Trophoblast cell (in vitro differentiated cells and primary cell): Measurements from ENCODE around the gene SLCO2B1.

Experiments used
- DNase-seq, 2 donors: peaks; one replicate each; pipeline ENCODE4 v3.0.0-alpha.2; 2016
- H2AFZ ChIP-seq: 2 replicates; pipeline ENCODE4 v1.6.1; 2013; ENCODE audit warnings: low read length, moderate library complexity, mild to moderate bottlenecking; ENCODE audit not compliant: insufficient read depth, poor library complexity
- H2AK5ac ChIP-seq: 2 replicates; pipeline ENCODE4 v1.6.1; 2013; ENCODE audit warnings: mild to moderate bottlenecking, low read length
- H2BK120ac ChIP-seq: 2 replicates; pipeline ENCODE4 v1.6.1; 2013; ENCODE audit warnings: low read length, mild to moderate bottlenecking, moderate library complexity; ENCODE audit not compliant: insufficient read depth, poor library complexity
- H2BK12ac ChIP-seq: 2 replicates; pipeline ENCODE4 v1.6.1; 2013; ENCODE audit warnings: mild to moderate bottlenecking, low read length, moderate library complexity
- H2BK5ac ChIP-seq: 2 replicates; pipeline ENCODE4 v1.6.1; 2013; ENCODE audit warnings: low read length, low read depth, moderate library complexity, mild to moderate bottlenecking; ENCODE audit not compliant: poor library complexity
- H3K14ac ChIP-seq: 2 replicates; pipeline ENCODE4 v1.6.1; 2013; ENCODE audit warnings: mild to moderate bottlenecking, low read length
- H3K18ac ChIP-seq: 2 replicates; pipeline ENCODE4 v1.6.1; 2013; ENCODE audit warnings: mild to moderate bottlenecking, low read length
- H3K23ac ChIP-seq: 2 replicates; pipeline ENCODE4 v1.6.1; 2013; ENCODE audit warnings: low read length
- H3K27ac ChIP-seq: 2 replicates; pipeline ENCODE4 v1.5.1; 2013; ENCODE audit warnings: low read depth, mild to moderate bottlenecking, inconsistent platforms, low read length, moderate library complexity
- H3K27me3 ChIP-seq: 2 replicates; pipeline ENCODE4 v1.6.1; 2013; ENCODE audit warnings: inconsistent platforms, mild to moderate bottlenecking, low read length, moderate library complexity; ENCODE audit not compliant: insufficient read depth
- H3K36me3 ChIP-seq, 2 experiments: 1 replicate in 1 of 2; 2 replicates in 1 of 2; pipeline ENCODE4 v1.6.1; 2013; ENCODE audit warnings: low read length in 2 of 2, mild to moderate bottlenecking in 2 of 2, moderate library complexity in 1 of 2; ENCODE audit not compliant: insufficient read depth in 2 of 2, control insufficient read depth in 1 of 2
- H3K4ac ChIP-seq: 2 replicates; pipeline ENCODE4 v1.6.1; 2013; ENCODE audit warnings: low read depth, mild to moderate bottlenecking, low read length, moderate library complexity
- H3K4me1 ChIP-seq, 2 experiments: 1 replicate in 1 of 2; 2 replicates in 1 of 2; pipeline ENCODE4 v1.6.1; 2013; ENCODE audit warnings: low read length in 2 of 2, mild to moderate bottlenecking in 2 of 2, moderate library complexity in 1 of 2; ENCODE audit not compliant: insufficient read depth in 2 of 2, control insufficient read depth in 1 of 2
- H3K4me2 ChIP-seq: 2 replicates; pipeline ENCODE4 v1.6.1; 2013; ENCODE audit warnings: inconsistent platforms, mild to moderate bottlenecking, low read length, moderate library complexity
- H3K4me3 ChIP-seq: 2 replicates; pipeline ENCODE4 v1.5.1; 2013; ENCODE audit warnings: mild to moderate bottlenecking, low read depth, low read length, inconsistent platforms
- H3K79me1 ChIP-seq: one replicate; pipeline ENCODE4 v1.6.1; 2013; ENCODE audit warnings: low read length
- H3K79me2 ChIP-seq: 2 replicates; pipeline ENCODE4 v1.6.1; 2013; ENCODE audit warnings: low read length, mild to moderate bottlenecking; ENCODE audit not compliant: control insufficient read depth, insufficient read depth, poor library complexity
- H3K9ac ChIP-seq: 2 replicates; pipeline ENCODE4 v1.6.1; 2013; ENCODE audit warnings: mild to moderate bottlenecking, low read length
- H3K9me3 ChIP-seq: 2 replicates; pipeline ENCODE4 v1.6.1; 2013; ENCODE audit warnings: low read depth, mild to moderate bottlenecking, control low read depth, inconsistent platforms, low read length; ENCODE audit not compliant: insufficient read depth
- H4K12ac ChIP-seq: 2 replicates; pipeline ENCODE4 v1.6.1; 2013; ENCODE audit warnings: low read depth, mild to moderate bottlenecking, low read length, moderate library complexity
- H4K8ac ChIP-seq: 2 replicates; pipeline ENCODE4 v1.6.1; 2013; ENCODE audit warnings: low read depth, mild to moderate bottlenecking, low read length, moderate library complexity
- H4K91ac ChIP-seq: one replicate; pipeline ENCODE4 v1.6.1; 2013; ENCODE audit warnings: low read depth, mild to moderate bottlenecking, low read length, moderate library complexity
- WGBS: extraction: QIAGEN DNeasy Blood & Tissue Kit; methylation state at CpG from one replicate; pipeline ENCODE4 v1.1.7; 2013; ENCODE audit warnings: missing lambda C conversion rate; ENCODE audit not compliant: insufficient read length, insufficient coverage; ENCODE audit errors: extremely low coverage; 5-methylcytosine and 5-hydroxymethylcytosine counted together

The SLCO2B1 gene

DNA sequence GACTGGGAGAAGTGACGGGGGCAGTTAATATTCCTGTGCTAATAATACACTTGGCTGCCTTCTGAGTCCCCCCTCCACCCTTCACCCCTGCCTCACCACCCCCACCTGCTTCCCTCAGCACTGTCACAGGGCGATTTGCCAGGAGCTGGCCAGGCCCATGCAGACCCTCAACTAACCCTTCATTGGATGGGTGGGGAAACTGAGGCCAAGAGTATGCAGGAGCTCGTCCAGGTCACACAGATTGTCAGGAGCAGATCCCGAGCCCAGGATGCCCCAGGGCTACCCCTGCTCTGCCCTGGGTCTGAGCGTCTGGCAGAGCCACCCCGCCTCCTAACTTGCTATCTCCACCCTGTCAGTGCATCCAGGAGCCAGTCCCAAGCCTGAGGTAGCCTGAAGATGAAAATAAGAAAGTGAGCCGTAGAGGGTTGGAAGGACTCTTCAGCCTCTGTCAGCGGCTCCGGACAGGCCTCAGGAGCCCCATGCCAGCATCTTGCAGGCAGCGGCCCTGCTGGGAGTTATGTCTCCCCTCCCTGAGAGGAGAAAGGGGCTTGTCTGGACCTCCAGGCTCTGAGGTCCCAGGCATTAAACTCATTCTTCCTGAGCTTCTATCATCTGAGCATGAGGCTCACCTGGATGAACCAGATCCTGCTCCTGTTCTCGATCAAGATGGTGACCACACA lies 95.9 kb downstream of the SLCO2B1 start:
- Histone ChIP-seq H4K8ac (no peak overlapping the region), H3K4me1 (peaks cover 2 to 3% of the 10 kb centered on the region in 2 experiments), H3K14ac (no peak overlapping the region), H2BK5ac (no peak overlapping the region), H2BK120ac (no peak overlapping the region), H4K91ac (no peak overlapping the region), H3K79me1 (no peaks in the 10 kb centered on the region), H3K9ac (no peak overlapping the region), H2AFZ (no peak overlapping the region), H3K9me3 (peaks cover 6% of the 10 kb centered on the region), H3K4me3 (no peak overlapping the region), H3K4me2 (no peak overlapping the region), H3K27me3 (peaks cover 13% of the 10 kb centered on the region), H3K4ac (no peak overlapping the region), H3K79me2 (no peaks in the 10 kb centered on the region), H2BK12ac (no peak overlapping the region), H3K36me3 (no peaks in the 10 kb centered on the region), H3K23ac (no peak overlapping the region), H3K18ac (no peak overlapping the region), H2AK5ac (no peak overlapping the region), H4K12ac (no peak overlapping the region), H3K27ac (no peak overlapping the region)
- WGBS, result no CpG with 5 or more reads among the region's 11 CpGs
- no peak for DNase-seq

DNA sequence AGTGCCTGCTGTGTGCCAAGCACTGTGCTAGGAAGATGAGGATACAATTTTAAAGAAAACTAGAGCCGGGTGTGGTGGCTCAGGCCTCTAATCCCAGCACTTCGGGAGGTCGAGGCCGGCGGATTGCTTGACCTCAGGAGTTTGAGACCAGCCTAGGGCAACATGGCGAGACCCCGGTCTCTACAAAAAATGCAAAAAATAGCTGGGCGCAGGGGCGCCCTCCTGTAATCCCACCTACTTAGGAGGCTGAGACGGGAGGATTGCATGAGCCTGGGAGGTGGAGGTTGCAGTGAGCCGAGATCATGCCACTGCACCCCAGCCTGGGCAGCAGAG lies 98.0 kb downstream of the SLCO2B1 start:
- Histone ChIP-seq H3K18ac (no peak overlapping the region), H3K27me3 (no peaks in the 10 kb centered on the region), H2AK5ac (no peak overlapping the region), H3K4ac (no peak overlapping the region), H3K27ac (no peak overlapping the region), H2BK120ac (no peak overlapping the region), H3K23ac (no peak overlapping the region), H3K79me1 (no peaks in the 10 kb centered on the region), H2AFZ (no peak overlapping the region), H3K4me2 (no peak overlapping the region), H4K91ac (no peak overlapping the region), H3K4me1 (no peaks in the 10 kb centered on the region), H2BK12ac (no peak overlapping the region), H3K14ac (no peak overlapping the region), H4K8ac (no peak overlapping the region), H2BK5ac (no peak overlapping the region), H4K12ac (no peak overlapping the region), H3K9me3 (no peaks in the 10 kb centered on the region), H3K36me3 (no peaks in the 10 kb centered on the region), H3K4me3 (no peak overlapping the region), H3K79me2 (no peaks in the 10 kb centered on the region), H3K9ac (no peak overlapping the region)
- WGBS, result no CpG with 5 or more reads among the region's 11 CpGs
- no peak for DNase-seq

DNA sequence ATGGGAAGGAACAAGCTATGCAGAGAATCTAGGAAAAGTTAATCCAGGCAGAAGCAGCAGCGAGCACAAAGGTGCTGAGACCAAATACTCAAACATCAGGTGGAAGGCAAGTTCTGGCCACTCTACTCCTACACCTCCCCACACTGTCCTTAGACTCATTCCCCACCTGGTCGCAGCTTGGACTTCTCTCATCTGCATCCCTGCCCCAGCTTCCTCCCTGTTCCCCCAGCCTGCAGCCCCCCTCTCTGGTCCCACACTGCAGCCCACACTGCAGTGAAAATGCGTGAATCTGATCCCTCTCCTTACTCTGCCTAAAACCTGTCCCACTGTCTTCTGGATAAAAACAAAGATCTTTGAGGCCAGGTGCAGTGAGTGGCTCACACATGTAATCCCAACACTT lies 98.8 kb downstream of the SLCO2B1 start:
- Histone ChIP-seq H3K4me2 (no peak overlapping the region), H3K79me2 (no peaks in the 10 kb centered on the region), H3K27ac (no peak overlapping the region), H2AK5ac (no peak overlapping the region), H3K9me3 (no peaks in the 10 kb centered on the region), H3K9ac (no peak overlapping the region), H3K4me1 (no peaks in the 10 kb centered on the region), H2BK120ac (no peak overlapping the region), H4K91ac (no peak overlapping the region), H3K23ac (no peak overlapping the region), H4K12ac (no peak overlapping the region), H2BK12ac (no peak overlapping the region), H3K18ac (no peak overlapping the region), H3K27me3 (no peaks in the 10 kb centered on the region), H2AFZ (no peak overlapping the region), H3K79me1 (no peaks in the 10 kb centered on the region), H2BK5ac (no peak overlapping the region), H3K4ac (no peak overlapping the region), H3K14ac (no peak overlapping the region), H3K4me3 (no peak overlapping the region), H4K8ac (no peak overlapping the region), H3K36me3 (no peaks in the 10 kb centered on the region)
- DNase-seq, result no peak
- no CpG with 5 or more reads among the region's 3 CpGs for WGBS

DNA sequence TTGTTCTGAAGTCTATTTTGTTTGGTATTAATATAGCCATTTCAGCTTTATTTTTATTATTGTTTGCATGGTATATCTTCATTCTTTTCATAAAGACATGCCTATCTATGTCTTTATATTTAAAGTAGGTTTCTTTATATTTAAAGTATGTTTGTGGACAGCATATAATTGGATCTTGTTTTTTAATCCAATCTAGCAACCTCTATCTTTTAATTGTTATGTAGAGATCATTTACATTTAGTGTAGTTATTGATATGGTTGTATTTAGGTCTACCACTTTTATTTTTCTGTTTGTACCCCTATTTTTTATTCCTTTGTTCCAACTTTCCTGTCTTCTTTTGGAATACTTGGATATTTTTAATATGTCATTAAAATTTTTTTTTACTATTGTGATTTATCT lies 103.4 kb downstream of the SLCO2B1 start:
- no peak overlapping the region for H4K8ac ChIP-seq
- H2AK5ac ChIP-seq, result no peak overlapping the region
- H3K9ac ChIP-seq, result no peak overlapping the region
- H2BK5ac ChIP-seq, result no peak overlapping the region
- H3K18ac ChIP-seq, result no peak overlapping the region
- H3K27ac ChIP-seq, result no peak overlapping the region
- H3K14ac ChIP-seq, result no peak overlapping the region
- H3K4ac ChIP-seq, result no peak overlapping the region
- H3K9me3 ChIP-seq, result no peaks in the 10 kb centered on the region
- no peak overlapping the region for H3K23ac ChIP-seq
- no peaks in the 10 kb centered on the region for H3K27me3 ChIP-seq
- H2BK12ac ChIP-seq, result no peak overlapping the region
- DNase-seq, result no peak
- no peak overlapping the region for H4K91ac ChIP-seq
- H3K36me3 ChIP-seq, result no peaks in the 10 kb centered on the region
- H2BK120ac ChIP-seq, result no peak overlapping the region
- H3K4me2 ChIP-seq, result no peak overlapping the region
- no peak overlapping the region for H3K4me3 ChIP-seq
- no peak overlapping the region for H2AFZ ChIP-seq
- H3K79me1 ChIP-seq, result no peaks in the 10 kb centered on the region
- H3K4me1 ChIP-seq, result no peaks in the 10 kb centered on the region
- no peak overlapping the region for H4K12ac ChIP-seq
- no peaks in the 10 kb centered on the region for H3K79me2 ChIP-seq
